Stimulated activated CD4-positive, alpha-beta T cell treated with anti-CD3 and anti-CD28 coated beads, Interleukin-4, amount 100 ng/mL, for 1 hour (primary cell): Measurements from ENCODE around the gene GSTP1.

Experiments
- DNase-seq: peaks from one replicate; pipeline ENCODE4 v3.0.0-alpha.2; 2020

The GSTP1 gene

GRCh38 chr11:67632175-67632981 lies 48.8 kb downstream of the GSTP1 start:
- DNase-seq = no peak

- no peak for DNase-seq
These were observed 49.6 kb downstream of the GSTP1 start for GRCh38 chr11:67632982-67633755.

GRCh38 chr11:67633758-67634365 lies 50.2 kb downstream of the GSTP1 start:
- DNase-seq = no peak

GRCh38 chr11:67634366-67635230 lies 51.0 kb downstream of the GSTP1 start:
- no peak for DNase-seq

- no peak for DNase-seq
These were observed 51.6 kb downstream of the GSTP1 start for GRCh38 chr11:67635231-67635521.
